ENCODE results near the gene TDRD9. TPM values are rescaled to one million over a fixed set of nuclear protein-coding genes. Genes with fewer than 3 reads are reported as not detected.

TDRD9 gene, protein sequence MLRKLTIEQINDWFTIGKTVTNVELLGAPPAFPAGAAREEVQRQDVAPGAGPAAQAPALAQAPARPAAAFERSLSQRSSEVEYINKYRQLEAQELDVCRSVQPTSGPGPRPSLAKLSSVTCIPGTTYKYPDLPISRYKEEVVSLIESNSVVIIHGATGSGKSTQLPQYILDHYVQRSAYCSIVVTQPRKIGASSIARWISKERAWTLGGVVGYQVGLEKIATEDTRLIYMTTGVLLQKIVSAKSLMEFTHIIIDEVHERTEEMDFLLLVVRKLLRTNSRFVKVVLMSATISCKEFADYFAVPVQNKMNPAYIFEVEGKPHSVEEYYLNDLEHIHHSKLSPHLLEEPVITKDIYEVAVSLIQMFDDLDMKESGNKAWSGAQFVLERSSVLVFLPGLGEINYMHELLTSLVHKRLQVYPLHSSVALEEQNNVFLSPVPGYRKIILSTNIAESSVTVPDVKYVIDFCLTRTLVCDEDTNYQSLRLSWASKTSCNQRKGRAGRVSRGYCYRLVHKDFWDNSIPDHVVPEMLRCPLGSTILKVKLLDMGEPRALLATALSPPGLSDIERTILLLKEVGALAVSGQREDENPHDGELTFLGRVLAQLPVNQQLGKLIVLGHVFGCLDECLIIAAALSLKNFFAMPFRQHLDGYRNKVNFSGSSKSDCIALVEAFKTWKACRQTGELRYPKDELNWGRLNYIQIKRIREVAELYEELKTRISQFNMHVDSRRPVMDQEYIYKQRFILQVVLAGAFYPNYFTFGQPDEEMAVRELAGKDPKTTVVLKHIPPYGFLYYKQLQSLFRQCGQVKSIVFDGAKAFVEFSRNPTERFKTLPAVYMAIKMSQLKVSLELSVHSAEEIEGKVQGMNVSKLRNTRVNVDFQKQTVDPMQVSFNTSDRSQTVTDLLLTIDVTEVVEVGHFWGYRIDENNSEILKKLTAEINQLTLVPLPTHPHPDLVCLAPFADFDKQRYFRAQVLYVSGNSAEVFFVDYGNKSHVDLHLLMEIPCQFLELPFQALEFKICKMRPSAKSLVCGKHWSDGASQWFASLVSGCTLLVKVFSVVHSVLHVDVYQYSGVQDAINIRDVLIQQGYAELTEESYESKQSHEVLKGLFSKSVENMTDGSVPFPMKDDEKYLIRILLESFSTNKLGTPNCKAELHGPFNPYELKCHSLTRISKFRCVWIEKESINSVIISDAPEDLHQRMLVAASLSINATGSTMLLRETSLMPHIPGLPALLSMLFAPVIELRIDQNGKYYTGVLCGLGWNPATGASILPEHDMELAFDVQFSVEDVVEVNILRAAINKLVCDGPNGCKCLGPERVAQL (N-terminal part only)
- not detected for polyA plus RNA-seq (2012; ENCODE audit: insufficient read length, low read depth)

DNA sequence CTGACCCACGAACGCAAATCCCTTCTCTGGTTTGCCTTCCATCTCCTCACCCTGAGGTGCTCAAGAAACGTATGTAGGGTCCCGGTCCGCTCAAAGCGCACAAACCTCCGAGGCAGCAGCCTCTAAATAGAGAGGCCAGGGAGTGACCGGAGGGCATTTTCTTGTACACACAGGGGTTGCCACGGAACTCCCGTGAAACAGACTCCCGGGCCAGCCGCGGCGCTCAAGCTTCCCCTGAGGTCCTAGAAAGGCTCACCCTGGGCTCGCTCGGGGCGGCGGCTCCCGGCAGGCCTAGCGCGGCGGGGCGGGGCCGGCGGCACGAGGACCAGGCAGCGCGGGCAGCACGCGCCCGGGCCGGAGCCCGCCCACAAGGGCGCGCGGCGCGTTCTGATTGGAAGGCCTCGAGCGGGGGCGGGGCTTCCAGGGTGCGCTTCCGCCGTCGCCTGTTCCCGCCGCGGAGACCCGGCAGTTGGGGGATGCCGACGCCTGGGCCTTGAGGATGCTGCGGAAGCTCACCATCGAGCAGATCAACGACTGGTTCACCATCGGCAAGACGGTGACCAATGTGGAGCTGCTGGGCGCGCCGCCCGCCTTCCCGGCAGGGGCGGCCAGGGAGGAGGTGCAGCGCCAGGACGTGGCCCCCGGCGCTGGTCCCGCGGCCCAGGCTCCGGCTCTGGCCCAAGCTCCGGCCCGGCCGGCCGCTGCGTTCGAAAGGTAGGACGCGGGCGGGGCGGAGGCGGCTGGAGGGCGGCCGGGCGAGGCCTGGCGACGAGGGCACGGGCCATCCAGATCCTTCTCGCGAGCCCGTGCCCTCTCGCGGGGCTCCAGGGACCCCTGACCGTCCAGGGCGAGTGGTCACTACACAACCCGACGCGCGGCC, at the start of gene TDRD9:
Gene TDRD9 (plus strand): TSS at position 446 of the 880 bp plus-strand sequence. CDS start 54 bp downstream, at position 500.
- TF ChIP-seq, protein P1, sequence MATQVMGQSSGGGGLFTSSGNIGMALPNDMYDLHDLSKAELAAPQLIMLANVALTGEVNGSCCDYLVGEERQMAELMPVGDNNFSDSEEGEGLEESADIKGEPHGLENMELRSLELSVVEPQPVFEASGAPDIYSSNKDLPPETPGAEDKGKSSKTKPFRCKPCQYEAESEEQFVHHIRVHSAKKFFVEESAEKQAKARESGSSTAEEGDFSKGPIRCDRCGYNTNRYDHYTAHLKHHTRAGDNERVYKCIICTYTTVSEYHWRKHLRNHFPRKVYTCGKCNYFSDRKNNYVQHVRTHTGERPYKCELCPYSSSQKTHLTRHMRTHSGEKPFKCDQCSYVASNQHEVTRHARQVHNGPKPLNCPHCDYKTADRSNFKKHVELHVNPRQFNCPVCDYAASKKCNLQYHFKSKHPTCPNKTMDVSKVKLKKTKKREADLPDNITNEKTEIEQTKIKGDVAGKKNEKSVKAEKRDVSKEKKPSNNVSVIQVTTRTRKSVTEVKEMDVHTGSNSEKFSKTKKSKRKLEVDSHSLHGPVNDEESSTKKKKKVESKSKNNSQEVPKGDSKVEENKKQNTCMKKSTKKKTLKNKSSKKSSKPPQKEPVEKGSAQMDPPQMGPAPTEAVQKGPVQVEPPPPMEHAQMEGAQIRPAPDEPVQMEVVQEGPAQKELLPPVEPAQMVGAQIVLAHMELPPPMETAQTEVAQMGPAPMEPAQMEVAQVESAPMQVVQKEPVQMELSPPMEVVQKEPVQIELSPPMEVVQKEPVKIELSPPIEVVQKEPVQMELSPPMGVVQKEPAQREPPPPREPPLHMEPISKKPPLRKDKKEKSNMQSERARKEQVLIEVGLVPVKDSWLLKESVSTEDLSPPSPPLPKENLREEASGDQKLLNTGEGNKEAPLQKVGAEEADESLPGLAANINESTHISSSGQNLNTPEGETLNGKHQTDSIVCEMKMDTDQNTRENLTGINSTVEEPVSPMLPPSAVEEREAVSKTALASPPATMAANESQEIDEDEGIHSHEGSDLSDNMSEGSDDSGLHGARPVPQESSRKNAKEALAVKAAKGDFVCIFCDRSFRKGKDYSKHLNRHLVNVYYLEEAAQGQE (IDR thresholded peaks at IDR 0.05; ENCODE audit: insufficient read depth in 1 of 2, low read depth in 2 of 2, low read length in 2 of 2): no peak
- TF ChIP-seq FOXP2 (optimal IDR thresholded peaks at IDR 0.05; ENCODE audit: borderline replicate concordance, extremely low read depth, extremely low read length, insufficient read depth) (no peak), SIN3A (IDR thresholded peaks at IDR 0.05; ENCODE audit: borderline replicate concordance, insufficient read depth, low read length) (no peak), POLR2AphosphoS5 (IDR thresholded peaks at IDR 0.05; ENCODE audit: low read depth, low read length) (no peak)

DNA sequence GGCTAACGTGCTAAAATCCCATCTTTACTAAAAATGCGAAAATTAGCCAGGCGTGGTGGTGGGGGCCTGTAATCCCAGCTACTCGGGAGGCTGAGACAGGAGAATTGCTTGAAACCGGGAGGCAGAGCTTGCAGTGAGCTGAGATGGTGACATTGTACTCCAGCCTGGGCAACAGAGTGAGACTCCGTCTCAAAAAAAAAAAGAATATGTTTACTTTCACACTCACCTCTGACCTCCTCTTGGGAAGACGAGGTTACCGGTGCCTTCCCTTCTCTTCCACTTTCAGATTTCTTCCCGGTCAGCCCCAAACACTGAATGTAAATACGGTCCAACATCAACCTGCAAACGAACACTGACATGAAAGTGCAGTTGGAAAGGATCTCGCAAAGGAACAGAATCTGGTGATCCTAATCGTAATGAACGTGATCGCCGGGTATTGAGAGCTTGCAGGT, 49.1 kb upstream of the TDRD9 start:
- no peak for TF ChIP-seq POLR2AphosphoS5 (IDR thresholded peaks at IDR 0.05; ENCODE audit: low read depth, low read length)
- TF ChIP-seq, protein P1 (IDR thresholded peaks at IDR 0.05; ENCODE audit: insufficient read depth in 1 of 2, low read depth in 2 of 2, low read length in 2 of 2): no peak
- TF ChIP-seq FOXP2 (optimal IDR thresholded peaks at IDR 0.05; ENCODE audit: borderline replicate concordance, extremely low read depth, extremely low read length, insufficient read depth): no peak
- no peak for TF ChIP-seq SIN3A (IDR thresholded peaks at IDR 0.05; ENCODE audit: borderline replicate concordance, insufficient read depth, low read length)
- no peak for TF ChIP-seq TAF1 (IDR thresholded peaks at IDR 0.05; ENCODE audit: borderline replicate concordance, insufficient read depth, low read length)

DNA sequence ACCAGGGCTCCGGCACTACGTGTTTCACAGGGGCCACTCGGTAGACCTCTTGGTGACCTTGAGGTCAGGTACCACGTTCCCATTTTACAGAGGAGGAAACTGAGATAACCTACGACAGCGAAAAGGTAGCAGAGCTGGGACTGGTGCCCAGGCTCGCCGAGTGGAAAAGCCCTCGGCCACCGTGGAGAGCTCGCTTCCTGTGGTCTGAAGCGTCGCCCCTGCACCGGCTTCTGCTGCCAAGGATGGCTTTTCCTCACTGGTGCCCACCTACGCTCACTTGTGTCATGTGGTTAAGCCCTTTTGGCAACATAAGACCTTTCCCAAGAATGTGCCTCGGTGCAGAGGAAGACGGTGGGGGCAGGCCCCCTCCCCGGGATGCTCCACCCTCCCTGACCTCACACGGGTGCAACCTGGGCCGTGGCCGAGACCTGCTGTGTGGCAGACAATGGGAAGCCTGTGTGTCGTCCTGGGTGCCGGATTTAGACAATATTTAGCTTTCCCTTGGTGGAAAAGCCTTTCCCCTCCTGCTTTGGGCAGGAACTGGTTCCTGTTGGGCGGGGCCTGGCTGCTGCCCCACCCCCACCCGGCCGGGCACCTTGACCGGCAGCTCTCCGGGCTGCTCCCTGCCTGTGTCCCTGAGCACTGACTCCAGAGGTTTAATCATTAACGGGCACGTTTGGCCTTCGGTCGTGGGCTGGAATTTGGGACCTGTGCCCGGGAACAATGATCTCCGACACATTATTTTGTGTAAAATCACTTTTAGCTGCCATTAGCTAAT, 48.5 kb upstream of the TDRD9 start:
- TF ChIP-seq SIN3A (IDR thresholded peaks at IDR 0.05; ENCODE audit: borderline replicate concordance, insufficient read depth, low read length) (no peak), FOXP2 (optimal IDR thresholded peaks at IDR 0.05; ENCODE audit: borderline replicate concordance, extremely low read depth, extremely low read length, insufficient read depth) (no peak), POLR2AphosphoS5 (IDR thresholded peaks at IDR 0.05; ENCODE audit: low read depth, low read length) (no peak), TAF1 (IDR thresholded peaks at IDR 0.05; ENCODE audit: borderline replicate concordance, insufficient read depth, low read length) (no peak)
- TF ChIP-seq, protein P1 (IDR thresholded peaks at IDR 0.05; ENCODE audit: insufficient read depth in 1 of 2, low read depth in 2 of 2, low read length in 2 of 2): no peak
